ENCODE data around the gene MXD3. TPM values are rescaled to one million over a fixed set of nuclear protein-coding genes. Genes with fewer than 3 reads are reported as not detected.
A peak's percentile ranks its signal among the peaks of the same experiment; 100 is the strongest.

MXD3 gene
- polyA plus RNA-seq, 2 of the 4 experiments (the other 2 are of a cell fraction), result 5.3 to 16.9 TPM

- TF ChIP-seq, protein P1, sequence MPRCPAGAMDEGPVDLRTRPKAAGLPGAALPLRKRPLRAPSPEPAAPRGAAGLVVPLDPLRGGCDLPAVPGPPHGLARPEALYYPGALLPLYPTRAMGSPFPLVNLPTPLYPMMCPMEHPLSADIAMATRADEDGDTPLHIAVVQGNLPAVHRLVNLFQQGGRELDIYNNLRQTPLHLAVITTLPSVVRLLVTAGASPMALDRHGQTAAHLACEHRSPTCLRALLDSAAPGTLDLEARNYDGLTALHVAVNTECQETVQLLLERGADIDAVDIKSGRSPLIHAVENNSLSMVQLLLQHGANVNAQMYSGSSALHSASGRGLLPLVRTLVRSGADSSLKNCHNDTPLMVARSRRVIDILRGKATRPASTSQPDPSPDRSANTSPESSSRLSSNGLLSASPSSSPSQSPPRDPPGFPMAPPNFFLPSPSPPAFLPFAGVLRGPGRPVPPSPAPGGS (IDR thresholded peaks at IDR 0.05), result peak; percentile 77; the same call in 1 of the 3 replicates
- TF ChIP-seq HOXA7 (CRISPR knock-in tag; IDR thresholded peaks at IDR 0.05), result no peak
- TF ChIP-seq USF2 (IDR thresholded peaks at IDR 0.05), result no peak
- peak; percentile 64 for TF ChIP-seq MAX (IDR thresholded peaks at IDR 0.05)
- no peak for TF ChIP-seq HOXB5 (CRISPR knock-in tag; IDR thresholded peaks at IDR 0.05)
- TF ChIP-seq FOSB (CRISPR knock-in tag; IDR thresholded peaks at IDR 0.05), result no peak
- no peak for TF ChIP-seq CHD2 (IDR thresholded peaks at IDR 0.05; ENCODE audit: low read length, partially characterized antibody)
- TF ChIP-seq RFX5 (IDR thresholded peaks at IDR 0.05), result peak; percentile 18; the same call in 1 of the 2 replicates
- TF ChIP-seq POLR2A (IDR thresholded peaks at IDR 0.05; ENCODE audit: low read length), result peak; percentile 73
- peak; percentile 38; the same call in 1 of the 2 replicates for TF ChIP-seq MYC (IDR thresholded peaks at IDR 0.05; ENCODE audit: borderline replicate concordance, low read length)
- peak; percentile 97 for TF ChIP-seq PBX3 (IDR thresholded peaks at IDR 0.05)
- 0 out of 3 replicates have a peak, but pooled peaks have one; percentile 8 for TF ChIP-seq SMC3 (IDR thresholded peaks at IDR 0.05)
- peak; percentile 99 for TF ChIP-seq KDM5A (IDR thresholded peaks at IDR 0.05)
- TF ChIP-seq, protein P2, sequence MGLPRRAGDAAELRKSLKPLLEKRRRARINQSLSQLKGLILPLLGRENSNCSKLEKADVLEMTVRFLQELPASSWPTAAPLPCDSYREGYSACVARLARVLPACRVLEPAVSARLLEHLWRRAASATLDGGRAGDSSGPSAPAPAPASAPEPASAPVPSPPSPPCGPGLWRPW (IDR thresholded peaks at IDR 0.05), result no peak
- peak; percentile 90 for TF ChIP-seq PHF8 (IDR thresholded peaks at IDR 0.05; ENCODE audit: borderline replicate concordance, low read depth)
- TF ChIP-seq EHF (CRISPR knock-in tag; IDR thresholded peaks at IDR 0.05), result no peak
- no peak for TF ChIP-seq RNF2 (IDR thresholded peaks at IDR 0.05; ENCODE audit: borderline replicate concordance, low read depth)
- no peak for TF ChIP-seq EP300 (IDR thresholded peaks at IDR 0.05)
- TF ChIP-seq HOXB13 (CRISPR knock-in tag; IDR thresholded peaks at IDR 0.05; ENCODE audit: low read depth), result no peak
- TF ChIP-seq GATA3 (IDR thresholded peaks at IDR 0.05; ENCODE audit: borderline replicate concordance), result no peak
- no peak for TF ChIP-seq ZFP36 (IDR thresholded peaks at IDR 0.05; ENCODE audit: borderline replicate concordance, partially characterized antibody)
- peak; percentile 96 for TF ChIP-seq HDAC2 (IDR thresholded peaks at IDR 0.05)
- TF ChIP-seq SREBF2 (IDR thresholded peaks at IDR 0.05), result no peak
Measured at GRCh38 chr5:177351392-177352329, 40.0 kb upstream of the MXD3 start, which contains the start of gene LMAN2 (continued).

DNA sequence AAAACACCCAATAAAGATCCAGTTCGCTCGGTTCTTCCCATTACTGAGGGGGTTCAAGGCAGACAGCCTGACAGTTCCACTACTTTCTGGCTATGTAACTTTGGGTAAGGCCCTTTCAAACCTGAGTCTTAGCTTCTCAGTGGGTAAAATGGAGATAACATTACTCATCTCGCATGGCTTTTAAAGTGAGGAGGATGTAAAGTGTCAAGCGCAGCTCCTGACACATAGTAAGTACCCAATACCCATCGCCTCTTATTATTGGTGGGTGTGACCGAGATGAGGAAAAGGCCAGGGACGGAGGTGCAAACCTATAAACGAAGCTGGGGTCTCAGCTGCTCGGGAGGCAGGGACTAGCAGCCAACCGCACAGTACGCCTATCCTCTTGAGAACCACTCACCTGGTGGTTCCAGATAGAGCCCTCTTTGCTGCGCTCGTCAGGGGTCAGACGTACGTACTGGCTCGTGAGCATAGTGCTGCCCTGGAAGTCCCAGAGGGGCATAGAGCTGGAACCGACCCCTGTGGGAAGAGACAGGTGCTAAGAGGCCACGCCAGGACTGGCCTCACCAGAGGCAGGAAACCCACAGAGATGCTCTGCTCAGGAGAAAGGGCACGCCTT lies 39.2 kb upstream of the MXD3 start:
- CTCF ChIA-PET, result interaction anchor here (0.8 to 3.3 kb wide), 15 partner anchors 9 to 237 kb away, joined by 3 to 21 read pairs (median 5); partner anchors contain the start of gene MXD3
- Histone ChIP-seq H3K9me3 (peaks cover 4% of the 10 kb centered on the region; the same call in 1 of the 3 replicates), H3K4me1 (peaks cover 31% of the 10 kb centered on the region), H3K4me2 (peak overlapping the region; percentile 98), H3K4me3 (peak overlapping the region; percentile 78), H3K27ac (peak overlapping the region; percentile 90 to 94)
- POLR2A ChIA-PET, result interaction anchor here (1.1 to 1.5 kb wide), 6 partner anchors 11 to 53 kb away, joined by 3 to 12 read pairs (median 7); no protein-coding TSS in a partner anchor
- ATAC-seq (no peak; a peak in 1 of 6 replicates), DNase-seq (ENCODE audit: low read depth in 1 of 2, low spot score in 1 of 2) (no peak), FAIRE-seq (no peak)
- TF ChIP-seq BHLHE40 (IDR thresholded peaks at IDR 0.05; ENCODE audit: low read depth, low read length) (no peak), NFE2L2 (conservative IDR thresholded peaks at IDR 0.05; ENCODE audit: low read length) (no peak), ZC3H11A (IDR thresholded peaks at IDR 0.05) (no peak), ZFP36 (IDR thresholded peaks at IDR 0.05; ENCODE audit: borderline replicate concordance, partially characterized antibody) (no peak), RNF2 (IDR thresholded peaks at IDR 0.05; ENCODE audit: borderline replicate concordance, low read depth) (no peak)
- 10% methylated on average over 19 of the region's 19 CpGs for WGBS (ENCODE audit: missing lambda C conversion rate)

Measured in A549 (cell line).